IPS-18a (cell line): ENCODE data around the gene KLRB1.
"Not testable (repeated sequence)": the region's sequence is repeated elsewhere in the genome, so short reads cannot be mapped to it uniquely, and the experiment has no call there.

Experiments
- H3K27ac ChIP-seq: one replicate; pipeline ENCODE4 v1.5.1; 2013; ENCODE audit warnings: low read length
- H3K27me3 ChIP-seq: one replicate; pipeline ENCODE4 v1.6.1; 2013; ENCODE audit warnings: mild to moderate bottlenecking, low read length; ENCODE audit not compliant: control insufficient read depth, insufficient read depth
- H3K36me3 ChIP-seq: one replicate; pipeline ENCODE4 v1.6.1; 2013; ENCODE audit warnings: low read depth, low read length; ENCODE audit not compliant: control insufficient read depth
- H3K4me1 ChIP-seq: one replicate; pipeline ENCODE4 v1.6.1; 2013; ENCODE audit warnings: low read depth, low read length; ENCODE audit not compliant: control insufficient read depth
- H3K4me3 ChIP-seq: one replicate; pipeline ENCODE4 v1.5.1; 2013; ENCODE audit warnings: low read length
- H3K9ac ChIP-seq: one replicate; pipeline ENCODE4 v1.6.1; 2013; ENCODE audit warnings: mild to moderate bottlenecking, low read length, moderate library complexity
- H3K9me3 ChIP-seq: one replicate; pipeline ENCODE4 v1.6.1; 2013; ENCODE audit warnings: low read depth, low read length; ENCODE audit not compliant: control insufficient read depth

The KLRB1 gene

GRCh38 chr12:9607716-9608115, at the start of gene KLRB1:
Gene KLRB1 (minus strand): TSS chr12:9607916. CDS start chr12:9607839, 77 bp downstream.
- no peaks in the 10 kb centered on the region for H3K36me3 ChIP-seq
- H3K27me3 ChIP-seq, result no peaks in the 10 kb centered on the region
- H3K9me3 ChIP-seq, result no peaks in the 10 kb centered on the region
- H3K9ac ChIP-seq, result no peak within 1 kb of the TSS
- no peaks in the 10 kb centered on the region for H3K4me1 ChIP-seq
- H3K27ac ChIP-seq, result no peak within 1 kb of the TSS
- H3K4me3 ChIP-seq, result no peak within 1 kb of the TSS

DNA sequence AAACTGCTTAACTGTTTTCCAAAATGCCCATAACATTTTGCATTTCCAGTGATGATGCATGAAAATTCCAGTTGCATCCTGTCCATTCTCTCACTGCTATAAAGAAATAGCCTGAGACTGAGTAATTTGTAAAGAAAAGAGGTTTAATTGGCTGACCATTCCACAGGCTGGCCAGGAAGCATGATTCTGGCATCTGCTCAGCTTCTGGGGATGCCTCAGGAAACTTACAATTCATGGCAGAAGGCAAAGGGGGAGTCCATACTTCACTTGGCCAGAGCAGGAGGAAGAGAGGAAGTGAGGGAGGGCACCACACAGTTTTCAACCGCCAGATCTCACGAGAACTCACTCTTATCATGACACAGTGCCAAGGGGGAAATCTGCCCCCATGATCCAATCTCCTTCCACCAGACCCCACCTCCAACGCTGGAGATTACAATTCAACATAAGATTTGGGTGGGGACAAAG, 43.6 kb upstream of the KLRB1 start:
- no peak overlapping the region for H3K4me3 ChIP-seq
- H3K4me1 ChIP-seq, result peaks cover 34% of the 10 kb centered on the region
- H3K9ac ChIP-seq, result no peak overlapping the region

GRCh38 chr12:9650151-9650576, 42.4 kb upstream of the KLRB1 start:
- no peak overlapping the region for H3K4me3 ChIP-seq
- H3K36me3 ChIP-seq, result peaks cover 2% of the 10 kb centered on the region
- no peaks in the 10 kb centered on the region for H3K27me3 ChIP-seq
- H3K27ac ChIP-seq, result no peak overlapping the region
- no peak overlapping the region for H3K9ac ChIP-seq
- H3K4me1 ChIP-seq, result peaks cover 34% of the 10 kb centered on the region
- no peaks in the 10 kb centered on the region for H3K9me3 ChIP-seq

More for the DNA sequence above, 43.6 kb upstream of the KLRB1 start:
- Histone ChIP-seq H3K27ac (no peak overlapping the region), H3K36me3 (peaks cover 10% of the 10 kb centered on the region), H3K9me3 (no peaks in the 10 kb centered on the region), H3K27me3 (no peaks in the 10 kb centered on the region)

GRCh38 chr12:9649532-9649940, 41.8 kb upstream of the KLRB1 start:
- Histone ChIP-seq H3K4me3 (peak overlapping the region; percentile 92), H3K9me3 (no peaks in the 10 kb centered on the region), H3K36me3 (no peaks in the 10 kb centered on the region), H3K4me1 (peaks cover 34% of the 10 kb centered on the region), H3K9ac (peak overlapping the region; percentile 84), H3K27ac (no peak overlapping the region), H3K27me3 (no peaks in the 10 kb centered on the region)

GRCh38 chr12:9648701-9649531, 41.2 kb upstream of the KLRB1 start:
- peaks cover 34% of the 10 kb centered on the region for H3K4me1 ChIP-seq
- peak overlapping the region; percentile 92 for H3K4me3 ChIP-seq
- H3K9ac ChIP-seq, result peak overlapping the region; percentile 84

GRCh38 chr12:9647825-9648700, 40.3 kb upstream of the KLRB1 start:
- Histone ChIP-seq H3K4me1 (peaks cover 34% of the 10 kb centered on the region), H3K36me3 (no peaks in the 10 kb centered on the region), H3K4me3 (peak overlapping the region; percentile 92), H3K27me3 (no peaks in the 10 kb centered on the region), H3K9ac (peak overlapping the region; percentile 84), H3K27ac (peak overlapping the region; percentile 77), H3K9me3 (no peaks in the 10 kb centered on the region)

More at GRCh38 chr12:9648701-9649531, 41.2 kb upstream of the KLRB1 start:
- H3K9me3 ChIP-seq, result no peaks in the 10 kb centered on the region
- no peaks in the 10 kb centered on the region for H3K27me3 ChIP-seq
- no peaks in the 10 kb centered on the region for H3K36me3 ChIP-seq
- no peak overlapping the region for H3K27ac ChIP-seq

- Histone ChIP-seq H3K4me3 (peak overlapping the region; percentile 92), H3K9ac (peak overlapping the region; percentile 84), H3K27me3 (no peaks in the 10 kb centered on the region), H3K9me3 (no peaks in the 10 kb centered on the region), H3K36me3 (no peaks in the 10 kb centered on the region), H3K27ac (peak overlapping the region; percentile 77), H3K4me1 (peaks cover 34% of the 10 kb centered on the region)
Observed at GRCh38 chr12:9646794-9647781, 39.4 kb upstream of the KLRB1 start.

DNA sequence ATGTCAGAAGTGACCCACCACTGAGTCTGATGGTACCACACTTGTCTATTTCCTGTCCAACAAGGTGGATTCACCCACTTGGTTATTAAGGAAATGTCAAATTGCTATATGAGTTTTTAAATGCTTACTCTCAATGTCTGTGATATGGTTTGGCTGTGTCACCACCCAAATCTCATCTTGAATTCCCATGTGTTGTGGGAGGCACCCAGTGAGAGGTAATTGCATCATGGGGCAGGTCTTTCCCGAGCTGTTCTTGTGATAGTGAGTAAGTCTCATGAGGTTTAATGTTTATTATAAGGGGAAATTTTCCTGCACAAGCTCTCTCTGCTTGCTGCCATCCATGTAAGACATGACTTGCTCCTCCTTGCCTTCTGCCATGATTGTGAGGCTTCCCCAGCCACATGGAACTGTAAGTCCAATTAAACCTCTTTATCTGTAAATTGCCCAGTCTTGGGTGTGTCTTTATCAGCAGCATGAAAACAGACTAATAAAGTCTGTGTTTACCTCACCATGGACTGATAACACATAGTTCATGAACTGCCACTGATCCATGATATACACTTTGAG, 37.4 kb upstream of the KLRB1 start:
- peaks cover 25% of the 10 kb centered on the region for H3K4me1 ChIP-seq
- H3K27me3 ChIP-seq, H3K36me3 ChIP-seq, H3K27ac ChIP-seq, H3K9me3 ChIP-seq, H3K9ac ChIP-seq, H3K4me3 ChIP-seq: not testable (repeated sequence)

- H3K9me3 ChIP-seq, result peaks cover 7% of the 10 kb centered on the region
- no peak overlapping the region for H3K9ac ChIP-seq
- H3K4me3 ChIP-seq, result no peak overlapping the region
- no peaks in the 10 kb centered on the region for H3K27me3 ChIP-seq
- H3K27ac ChIP-seq, result no peak overlapping the region
- H3K4me1 ChIP-seq, result peaks cover 11% of the 10 kb centered on the region
- H3K36me3 ChIP-seq, result no peaks in the 10 kb centered on the region
Observed at GRCh38 chr12:9643266-9643660, 35.5 kb upstream of the KLRB1 start.

DNA sequence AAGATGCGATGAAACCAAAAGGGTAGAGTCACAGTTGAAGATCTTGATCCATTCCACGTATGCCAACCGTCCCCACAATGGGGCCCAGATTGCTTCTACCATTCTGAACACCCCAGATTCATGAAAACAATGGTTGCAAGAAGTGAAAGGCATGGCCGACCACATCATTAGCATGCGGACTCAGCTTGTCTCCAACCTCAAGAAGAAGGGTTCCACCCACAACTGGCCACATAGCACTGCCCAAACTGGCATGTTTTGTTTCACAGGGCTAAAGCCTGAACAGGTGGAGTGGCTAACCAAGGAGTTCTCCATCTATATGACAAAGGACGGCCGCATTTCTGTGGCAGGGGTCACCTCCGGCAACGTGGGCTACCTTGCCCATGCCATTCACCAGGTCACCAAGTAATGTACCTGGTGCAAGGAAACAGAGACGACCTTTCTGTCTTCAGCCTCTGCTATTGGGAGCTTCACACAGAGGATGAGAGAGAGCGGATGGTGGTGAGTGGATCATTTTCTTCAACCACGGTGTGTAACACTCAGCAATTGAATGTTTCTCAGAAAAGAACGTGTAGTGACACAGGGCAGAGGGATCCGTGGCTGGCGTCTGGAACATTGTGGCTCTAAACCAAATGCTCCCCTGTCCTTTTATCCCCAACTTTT, 35.0 kb upstream of the KLRB1 start:
- Histone ChIP-seq H3K4me1 (peaks cover 11% of the 10 kb centered on the region), H3K27me3 (no peaks in the 10 kb centered on the region), H3K9me3 (peaks cover 7% of the 10 kb centered on the region), H3K4me3 (no peak overlapping the region), H3K36me3 (no peaks in the 10 kb centered on the region), H3K9ac (no peak overlapping the region), H3K27ac (no peak overlapping the region)
